AG10803 (cell line): ENCODE data around the gene KLF6.

Experiments
- DNase-seq: peaks from one replicate; pipeline ENCODE4 v3.0.0; 2010; ENCODE audit warnings: low read depth
- H3K4me3 ChIP-seq: 2 replicates; pipeline ENCODE4 v1.5.1; 2011; ENCODE audit warnings: mild to moderate bottlenecking, low read length, control low read depth
- TF ChIP-seq, protein P1 (sequence below): conservative IDR thresholded peaks from 2 replicates; pipeline ENCODE4 v1.5.1; 2011; ENCODE audit warnings: mild to moderate bottlenecking, low read length, control low read depth, inconsistent platforms

KLF6 gene

DNA sequence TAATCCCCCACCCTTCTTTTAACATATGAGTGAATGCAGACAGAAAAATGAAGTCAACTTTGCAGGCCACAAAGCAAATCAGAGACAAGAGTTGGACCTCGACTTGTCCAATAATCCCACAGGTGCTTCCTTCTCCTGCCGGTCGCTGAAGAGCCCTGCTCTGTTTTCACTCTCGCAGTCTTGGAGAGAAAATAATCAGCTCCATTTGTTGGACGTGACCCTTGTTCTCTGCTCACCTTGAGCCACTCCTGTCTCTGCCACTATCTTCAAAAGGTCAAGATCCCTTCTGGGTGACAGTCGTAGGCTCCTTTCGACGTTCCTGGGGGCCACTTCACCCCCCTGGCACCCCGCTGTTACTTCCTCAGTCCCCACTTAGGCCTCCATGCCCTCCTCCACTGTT lies 2.8 kb upstream of the KLF6 start:
- no peak overlapping the region for H3K4me3 ChIP-seq
- DNase-seq = no peak
- TF ChIP-seq, protein P1, sequence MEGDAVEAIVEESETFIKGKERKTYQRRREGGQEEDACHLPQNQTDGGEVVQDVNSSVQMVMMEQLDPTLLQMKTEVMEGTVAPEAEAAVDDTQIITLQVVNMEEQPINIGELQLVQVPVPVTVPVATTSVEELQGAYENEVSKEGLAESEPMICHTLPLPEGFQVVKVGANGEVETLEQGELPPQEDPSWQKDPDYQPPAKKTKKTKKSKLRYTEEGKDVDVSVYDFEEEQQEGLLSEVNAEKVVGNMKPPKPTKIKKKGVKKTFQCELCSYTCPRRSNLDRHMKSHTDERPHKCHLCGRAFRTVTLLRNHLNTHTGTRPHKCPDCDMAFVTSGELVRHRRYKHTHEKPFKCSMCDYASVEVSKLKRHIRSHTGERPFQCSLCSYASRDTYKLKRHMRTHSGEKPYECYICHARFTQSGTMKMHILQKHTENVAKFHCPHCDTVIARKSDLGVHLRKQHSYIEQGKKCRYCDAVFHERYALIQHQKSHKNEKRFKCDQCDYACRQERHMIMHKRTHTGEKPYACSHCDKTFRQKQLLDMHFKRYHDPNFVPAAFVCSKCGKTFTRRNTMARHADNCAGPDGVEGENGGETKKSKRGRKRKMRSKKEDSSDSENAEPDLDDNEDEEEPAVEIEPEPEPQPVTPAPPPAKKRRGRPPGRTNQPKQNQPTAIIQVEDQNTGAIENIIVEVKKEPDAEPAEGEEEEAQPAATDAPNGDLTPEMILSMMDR = no peak

DNA sequence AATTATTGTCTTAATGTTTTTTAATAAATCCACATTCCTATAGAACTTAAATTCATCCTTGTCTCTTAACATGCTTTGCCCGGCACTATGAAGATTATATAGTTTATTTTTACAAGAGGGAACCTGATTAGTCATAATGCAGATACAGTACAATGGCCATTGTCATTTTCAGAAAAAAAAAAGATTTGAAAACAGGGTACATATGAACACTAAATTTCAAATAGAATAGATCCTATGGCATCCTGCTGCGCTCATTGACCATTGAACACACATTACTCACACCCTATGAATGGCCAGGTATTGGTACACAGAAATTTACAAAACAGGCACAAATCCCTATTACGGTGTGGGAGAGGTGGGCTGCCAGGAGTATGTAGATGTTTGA lies 2.0 kb upstream of the KLF6 start:
- TF ChIP-seq, protein P1 = no peak
- DNase-seq = no peak
- H3K4me3 ChIP-seq = no peak overlapping the region

DNA sequence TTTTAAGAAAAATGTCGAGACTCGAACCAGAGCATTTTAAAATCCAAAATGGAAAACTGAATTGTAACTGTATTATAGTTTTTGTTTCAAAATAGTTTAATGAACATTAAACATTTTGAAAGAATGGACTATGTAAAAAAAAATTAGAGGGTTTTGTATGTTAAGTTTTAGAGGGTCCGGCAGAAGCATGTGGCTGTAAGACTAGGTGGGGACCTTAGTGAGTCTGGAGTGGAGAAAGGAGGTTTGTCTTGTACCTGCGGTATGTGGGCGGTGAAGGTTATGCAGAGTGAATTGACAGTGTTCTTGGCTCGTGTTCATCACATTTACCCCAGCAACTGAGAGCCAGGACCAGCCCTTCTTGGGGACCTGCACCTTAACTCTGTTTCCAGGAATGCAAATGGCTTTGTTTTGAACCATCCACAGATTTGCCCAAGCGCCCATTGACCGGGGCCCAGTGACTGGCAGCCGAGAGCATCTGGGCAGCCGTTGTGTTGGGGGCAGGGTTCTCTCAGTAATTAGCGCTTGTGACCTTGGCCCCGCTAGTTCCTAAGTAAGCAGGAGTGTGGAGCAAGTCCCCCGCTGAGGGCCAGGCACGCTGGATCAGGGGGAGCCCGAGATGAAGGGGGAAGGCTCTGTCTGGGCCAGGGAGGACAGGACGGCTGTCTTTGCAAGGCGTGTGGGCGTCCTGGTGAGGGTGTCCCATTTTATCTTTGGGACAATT lies 1.4 kb upstream of the KLF6 start:
- TF ChIP-seq, protein P1 = no peak
- H3K4me3 ChIP-seq = peak overlapping the region; percentile 78
- peak; percentile 10 for DNase-seq

DNA sequence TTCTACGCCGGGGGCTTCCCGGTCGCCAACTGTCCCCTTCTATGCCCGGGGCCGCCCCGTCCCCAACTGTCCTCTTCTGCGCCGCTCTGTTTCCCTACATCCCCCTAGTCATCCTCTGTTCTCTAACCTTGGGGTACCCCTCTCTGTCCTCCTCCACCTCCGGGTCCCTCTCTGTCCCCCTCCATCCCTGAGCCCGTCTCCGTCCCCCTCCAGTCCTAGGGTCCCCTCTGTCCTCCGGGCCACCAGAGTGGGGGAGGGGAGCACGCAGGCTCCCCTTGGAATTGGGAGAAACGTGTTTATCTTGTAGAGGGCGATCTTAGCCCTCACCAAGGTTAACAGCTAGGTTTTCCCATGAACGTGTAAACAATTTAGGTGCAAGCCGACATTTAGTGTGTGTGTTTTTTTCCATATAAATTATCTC lies 852 bp upstream of the KLF6 start:
- TF ChIP-seq, protein P1 = peak; percentile 19; the same call in 1 of the 2 replicates
- H3K4me3 ChIP-seq = peak overlapping the region; percentile 78
- peak; percentile 57 for DNase-seq

DNA sequence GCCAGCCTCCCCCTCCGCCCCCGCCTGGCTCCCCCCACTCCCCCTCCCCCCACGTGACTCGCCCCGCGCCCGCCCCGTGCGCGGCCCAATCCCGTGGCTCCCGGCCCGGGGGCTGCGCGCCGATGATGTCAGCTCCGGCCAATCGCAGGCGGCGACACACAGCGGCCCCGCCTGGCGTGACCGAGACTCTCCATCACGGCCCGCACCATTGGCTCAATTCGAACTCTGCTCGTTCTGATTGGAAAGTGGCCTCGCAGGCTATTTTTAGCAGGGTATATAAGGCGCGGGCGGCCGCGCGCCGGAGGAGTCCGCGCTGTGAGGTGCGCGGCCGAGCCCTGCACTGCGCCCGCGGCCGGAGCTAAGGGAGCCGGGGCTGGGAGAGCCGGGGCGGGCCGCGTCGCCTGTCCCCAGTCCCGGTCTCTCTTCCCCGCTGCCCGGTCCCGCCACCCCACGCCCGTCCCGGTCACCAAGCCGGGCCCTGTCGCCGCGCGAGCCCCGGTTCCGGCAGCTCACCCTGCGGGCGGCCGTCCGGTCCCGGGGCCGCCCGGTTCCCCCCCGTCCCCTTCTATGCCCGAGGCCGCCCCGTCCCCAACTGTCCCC lies 342 bp upstream of the KLF6 start:
- TF ChIP-seq, protein P1 = no peak
- peak; percentile 96 for DNase-seq
- H3K4me3 ChIP-seq = peak overlapping the region; percentile 97

DNA sequence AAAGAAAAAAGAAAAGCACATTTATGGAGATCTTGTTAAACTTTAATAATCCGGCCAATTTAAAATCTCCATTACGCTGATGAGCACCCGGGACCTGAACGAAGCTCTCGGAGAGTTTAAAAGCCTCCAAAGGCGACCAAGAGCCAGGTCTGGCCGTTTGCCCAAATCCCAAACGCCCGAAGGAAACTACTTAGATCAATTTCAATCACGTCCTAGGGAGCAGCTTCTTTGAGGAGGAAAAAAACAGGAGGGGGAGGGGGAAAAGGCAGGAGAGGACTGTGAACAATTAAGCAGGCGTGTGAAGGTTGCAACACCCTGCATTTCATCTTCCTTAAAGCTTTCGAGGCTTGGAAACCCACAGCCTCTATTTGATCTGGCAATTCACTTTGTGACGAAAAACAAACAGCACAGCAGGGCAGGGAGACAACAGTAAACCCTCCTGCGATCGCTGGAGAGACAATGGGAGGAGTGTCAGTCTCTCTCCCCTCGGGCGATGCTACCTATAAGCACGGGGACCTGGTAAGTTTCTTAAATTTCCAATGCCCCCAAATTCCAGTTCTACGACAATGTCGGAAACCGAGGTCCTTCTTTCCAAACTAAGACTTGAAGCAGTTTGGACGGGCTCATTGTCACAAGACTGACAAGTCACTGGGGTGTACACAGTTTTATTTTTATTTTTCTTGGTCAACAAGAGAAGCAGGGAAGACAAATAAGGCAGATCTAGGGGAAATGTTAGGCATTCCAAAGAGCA lies 1.2 kb downstream of the KLF6 start:
- peak overlapping the region; percentile 97 for H3K4me3 ChIP-seq
- peak; percentile 94 for DNase-seq
- TF ChIP-seq, protein P1 = no peak

DNA sequence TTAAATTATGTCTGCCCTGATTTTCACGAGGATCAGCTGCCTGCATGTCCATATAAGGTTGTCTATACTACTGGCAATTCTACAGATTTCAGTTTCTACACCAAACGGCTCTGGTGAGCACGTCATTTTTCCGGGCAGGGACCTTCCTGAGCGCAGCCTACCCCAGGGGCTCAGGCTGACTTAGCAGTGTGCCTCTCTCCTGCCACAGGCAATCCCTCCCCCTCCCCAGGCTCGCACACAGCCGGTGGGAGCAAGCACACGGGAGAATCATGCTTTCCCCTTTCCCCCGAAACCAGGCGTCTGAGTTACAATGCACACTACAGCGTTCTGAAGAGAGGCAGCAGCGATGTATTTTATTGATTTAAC lies 1.7 kb downstream of the KLF6 start:
- TF ChIP-seq, protein P1 = no peak
- peak; percentile 90 for DNase-seq
- H3K4me3 ChIP-seq = peak overlapping the region; percentile 97
